ENCODE measurements around the gene ZNF124. TPM values are rescaled to one million over a fixed set of nuclear protein-coding genes. Genes with fewer than 3 reads are reported as not detected.

The ZNF124 gene
- total RNA-seq, 4 donors from 2014 or later = 21.1 to 66.0 (median 34.7) TPM

DNA sequence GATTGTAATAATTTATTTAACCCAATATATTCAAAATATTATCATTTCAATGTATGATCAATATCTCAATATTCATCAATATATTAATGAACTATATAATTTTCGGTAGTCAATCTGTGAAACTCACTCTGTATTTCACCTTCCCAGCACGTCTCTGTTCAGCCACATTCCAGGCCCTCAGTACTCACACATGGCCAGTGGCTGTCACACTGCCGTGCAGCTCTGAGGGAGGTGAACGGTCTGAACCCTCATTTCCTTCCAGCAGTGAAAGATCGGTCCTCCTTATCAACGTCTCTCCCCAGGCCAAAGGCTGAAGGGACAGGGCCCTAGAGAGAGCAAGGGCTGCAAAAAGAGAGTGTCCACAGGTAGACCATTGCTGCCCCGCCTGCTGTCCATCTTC is 39.5 kb upstream of the ZNF124 start:
- no peak for DNase-seq
- H3K4me3 ChIP-seq = no peak overlapping the region

DNA sequence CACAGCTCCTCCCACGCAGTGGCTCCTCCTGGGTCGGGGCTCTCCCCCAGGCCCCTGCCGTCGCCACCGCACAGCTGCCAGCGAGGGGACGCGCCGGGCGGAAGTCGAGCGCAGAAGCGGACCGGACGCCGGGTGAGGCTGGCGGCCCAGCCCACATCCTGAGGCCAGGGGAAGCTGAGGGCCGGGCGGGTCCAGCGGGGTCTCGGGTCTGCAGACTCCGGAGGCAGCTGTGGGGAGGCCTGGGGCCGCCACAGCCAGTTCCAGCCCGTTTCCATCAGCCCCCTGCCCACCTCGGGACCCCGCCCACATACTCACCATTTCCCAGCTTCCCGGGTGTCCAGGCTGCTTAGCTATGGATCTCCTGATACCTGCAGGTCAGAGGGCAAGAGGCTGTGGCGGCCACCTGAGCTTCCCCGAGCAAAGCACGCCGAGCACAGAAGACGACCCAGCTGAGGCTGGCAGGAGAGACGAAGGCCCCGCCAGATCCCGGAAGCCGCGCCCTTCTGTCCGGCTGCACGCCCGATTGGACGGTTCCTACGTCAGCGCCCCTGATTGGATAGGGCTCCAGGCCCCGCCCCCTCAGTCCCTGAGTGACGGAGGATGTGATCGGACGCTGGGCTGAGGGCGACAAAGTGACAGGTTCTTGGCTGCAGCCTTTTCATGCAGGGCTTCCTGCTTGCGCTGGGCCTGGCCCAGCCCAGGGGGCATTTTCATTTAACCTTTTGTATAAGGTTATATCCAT is 38.7 kb upstream of the ZNF124 start:
- Histone ChIP-seq H3K27ac (peak overlapping the region; percentile 83 to 96 (median 94)), H3K36me3 (no peaks in the 10 kb centered on the region), H3K4me1 (peaks cover 0 to 13% (median 0%) of the 10 kb centered on the region in 4 donors), H3K4me3 (peak overlapping the region; percentile 67 to 99 (median 85)), H3K27me3 (no peaks in the 10 kb centered on the region), H3K9me3 (no peaks in the 10 kb centered on the region)
- peak; percentile 99 to 100 (median 99) for DNase-seq
- peak; percentile 82 to 86 for TF ChIP-seq POLR2A (IDR thresholded peaks at IDR 0.05)
- TF ChIP-seq, protein P1, sequence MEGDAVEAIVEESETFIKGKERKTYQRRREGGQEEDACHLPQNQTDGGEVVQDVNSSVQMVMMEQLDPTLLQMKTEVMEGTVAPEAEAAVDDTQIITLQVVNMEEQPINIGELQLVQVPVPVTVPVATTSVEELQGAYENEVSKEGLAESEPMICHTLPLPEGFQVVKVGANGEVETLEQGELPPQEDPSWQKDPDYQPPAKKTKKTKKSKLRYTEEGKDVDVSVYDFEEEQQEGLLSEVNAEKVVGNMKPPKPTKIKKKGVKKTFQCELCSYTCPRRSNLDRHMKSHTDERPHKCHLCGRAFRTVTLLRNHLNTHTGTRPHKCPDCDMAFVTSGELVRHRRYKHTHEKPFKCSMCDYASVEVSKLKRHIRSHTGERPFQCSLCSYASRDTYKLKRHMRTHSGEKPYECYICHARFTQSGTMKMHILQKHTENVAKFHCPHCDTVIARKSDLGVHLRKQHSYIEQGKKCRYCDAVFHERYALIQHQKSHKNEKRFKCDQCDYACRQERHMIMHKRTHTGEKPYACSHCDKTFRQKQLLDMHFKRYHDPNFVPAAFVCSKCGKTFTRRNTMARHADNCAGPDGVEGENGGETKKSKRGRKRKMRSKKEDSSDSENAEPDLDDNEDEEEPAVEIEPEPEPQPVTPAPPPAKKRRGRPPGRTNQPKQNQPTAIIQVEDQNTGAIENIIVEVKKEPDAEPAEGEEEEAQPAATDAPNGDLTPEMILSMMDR (IDR thresholded peaks at IDR 0.05) = no peak

More for the DNA sequence above, 39.5 kb upstream of the ZNF124 start:
- Histone ChIP-seq H3K27me3 (no peaks in the 10 kb centered on the region), H3K36me3 (no peaks in the 10 kb centered on the region), H3K4me1 (peaks cover 0 to 13% (median 0%) of the 10 kb centered on the region in 4 donors), H3K27ac (peak overlapping the region; percentile 34 to 96 (median 94)), H3K9me3 (no peaks in the 10 kb centered on the region)
- no peak for TF ChIP-seq POLR2A (IDR thresholded peaks at IDR 0.05)
- TF ChIP-seq, protein P1 (IDR thresholded peaks at IDR 0.05) = no peak

DNA sequence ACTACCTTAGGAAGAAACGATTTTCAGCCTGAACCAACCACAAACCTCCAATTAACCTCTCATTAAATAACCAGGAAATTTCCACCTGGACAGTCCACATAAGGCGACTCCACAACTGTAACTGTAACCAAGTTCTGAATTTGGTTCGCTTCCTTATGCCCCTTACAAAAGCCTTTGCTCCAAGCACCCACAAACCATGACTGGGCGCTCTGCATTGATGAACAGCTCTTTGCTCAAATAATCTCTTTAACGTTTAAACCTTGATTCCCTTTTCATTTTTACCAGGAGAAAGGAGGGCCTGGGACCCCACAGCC is 38.2 kb upstream of the ZNF124 start:
- no peaks in the 10 kb centered on the region for H3K9me3 ChIP-seq
- TF ChIP-seq, protein P1 (IDR thresholded peaks at IDR 0.05) = no peak
- TF ChIP-seq POLR2A (IDR thresholded peaks at IDR 0.05) = no peak
- H3K4me1 ChIP-seq = peaks cover 0 to 13% (median 0%) of the 10 kb centered on the region in 4 donors
- no peaks in the 10 kb centered on the region for H3K36me3 ChIP-seq
- DNase-seq = no peak
- peak overlapping the region; percentile 83 to 96 (median 94) for H3K27ac ChIP-seq
- no peaks in the 10 kb centered on the region for H3K27me3 ChIP-seq
- H3K4me3 ChIP-seq = peak overlapping the region; percentile 67 to 99 (median 85)

DNA sequence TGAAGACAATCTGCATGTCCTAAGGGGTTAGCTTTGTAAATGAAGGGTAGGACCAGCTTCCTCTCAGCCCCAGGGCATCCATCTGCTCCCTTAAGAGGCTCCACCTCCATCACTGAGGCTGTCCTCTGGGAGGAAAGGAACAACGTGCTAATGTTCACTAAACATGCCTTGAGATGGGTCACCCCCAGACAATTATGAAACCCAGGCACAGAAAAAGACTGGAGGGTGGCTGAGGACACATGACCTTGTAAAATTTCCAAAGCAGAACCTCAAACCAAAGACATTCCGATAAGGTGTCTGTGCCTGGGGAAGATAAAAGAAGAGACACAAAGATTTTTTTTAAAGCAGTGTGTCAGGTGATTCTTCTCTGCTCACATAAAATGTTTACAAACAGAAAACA is 37.6 kb upstream of the ZNF124 start:
- peaks cover 0 to 13% (median 0%) of the 10 kb centered on the region in 4 donors for H3K4me1 ChIP-seq
- no peaks in the 10 kb centered on the region for H3K9me3 ChIP-seq
- H3K36me3 ChIP-seq = no peaks in the 10 kb centered on the region
- peak overlapping the region in 1 of 4 donors; percentile 99 for H3K4me3 ChIP-seq
- H3K27me3 ChIP-seq = no peaks in the 10 kb centered on the region
- TF ChIP-seq, protein P1 (IDR thresholded peaks at IDR 0.05) = no peak
- no peak for TF ChIP-seq POLR2A (IDR thresholded peaks at IDR 0.05)
- no peak overlapping the region for H3K27ac ChIP-seq
- no peak for DNase-seq

DNA sequence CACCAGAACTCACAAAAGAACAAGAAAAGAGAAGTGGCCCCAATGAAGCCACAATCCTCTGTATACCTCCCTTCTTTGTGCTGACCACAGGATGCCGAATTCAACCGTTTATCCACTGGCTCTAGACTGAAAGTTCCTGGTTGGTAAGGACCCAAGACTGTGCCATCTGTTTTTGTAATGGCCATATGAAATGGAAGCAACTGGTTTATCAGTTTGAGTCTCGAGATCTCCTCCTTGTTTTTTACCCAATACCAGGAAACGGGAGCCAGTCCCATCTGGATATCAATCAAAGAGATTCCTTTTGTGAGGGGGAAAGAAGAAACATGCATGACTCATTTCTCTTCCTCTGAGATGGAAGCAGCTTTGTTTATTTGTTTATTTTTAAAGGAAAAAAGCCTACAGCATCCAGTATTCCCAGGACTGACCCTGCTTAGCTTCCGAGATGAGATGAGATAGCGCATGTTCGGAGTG is 32.4 kb upstream of the ZNF124 start:
- Histone ChIP-seq H3K4me1 (peaks cover 0 to 6% (median 0%) of the 10 kb centered on the region in 4 donors), H3K36me3 (peaks cover 0 to 23% (median 0%) of the 10 kb centered on the region in 3 donors), H3K4me3 (no peak overlapping the region), H3K27me3 (no peaks in the 10 kb centered on the region), H3K9me3 (no peaks in the 10 kb centered on the region), H3K27ac (no peak overlapping the region)
- no peak for DNase-seq
- no peak for TF ChIP-seq POLR2A (IDR thresholded peaks at IDR 0.05)
- TF ChIP-seq, protein P1 (IDR thresholded peaks at IDR 0.05) = no peak

All from Peyer's patch (tissue), 4 donors.